ENCODE results near the gene PLCD4. TPM values are rescaled to one million over a fixed set of nuclear protein-coding genes. Genes with fewer than 3 reads are reported as not detected.

Gene PLCD4
- total and polyA plus RNA-seq, 2 of the 8 experiments (the other 6 are each of a cell fraction or from before 2014, with no cell fraction given): 0.21 to 0.50 TPM

- TF ChIP-seq POU5F1 (IDR thresholded peaks at IDR 0.05; ENCODE audit: low read depth, low read length): no peak
Observed at GRCh38 chr2:218631837-218632236, 24.1 kb downstream of the PLCD4 start (continued).
